RPMI8226 (cell line): Measurements from ENCODE around the gene GBP3.
A peak's percentile ranks its signal among the peaks of the same experiment; 100 is the strongest.
"Not testable (repeated sequence)": the region's sequence is repeated elsewhere in the genome, so short reads cannot be mapped to it uniquely, and the experiment has no call there.

Experiments
- DNase-seq: peaks from one replicate; pipeline ENCODE4 v3.0.0-alpha.2; 2015

Gene GBP3, protein sequence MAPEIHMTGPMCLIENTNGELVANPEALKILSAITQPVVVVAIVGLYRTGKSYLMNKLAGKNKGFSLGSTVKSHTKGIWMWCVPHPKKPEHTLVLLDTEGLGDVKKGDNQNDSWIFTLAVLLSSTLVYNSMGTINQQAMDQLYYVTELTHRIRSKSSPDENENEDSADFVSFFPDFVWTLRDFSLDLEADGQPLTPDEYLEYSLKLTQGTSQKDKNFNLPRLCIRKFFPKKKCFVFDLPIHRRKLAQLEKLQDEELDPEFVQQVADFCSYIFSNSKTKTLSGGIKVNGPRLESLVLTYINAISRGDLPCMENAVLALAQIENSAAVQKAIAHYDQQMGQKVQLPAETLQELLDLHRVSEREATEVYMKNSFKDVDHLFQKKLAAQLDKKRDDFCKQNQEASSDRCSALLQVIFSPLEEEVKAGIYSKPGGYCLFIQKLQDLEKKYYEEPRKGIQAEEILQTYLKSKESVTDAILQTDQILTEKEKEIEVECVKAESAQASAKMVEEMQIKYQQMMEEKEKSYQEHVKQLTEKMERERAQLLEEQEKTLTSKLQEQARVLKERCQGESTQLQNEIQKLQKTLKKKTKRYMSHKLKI

DNA sequence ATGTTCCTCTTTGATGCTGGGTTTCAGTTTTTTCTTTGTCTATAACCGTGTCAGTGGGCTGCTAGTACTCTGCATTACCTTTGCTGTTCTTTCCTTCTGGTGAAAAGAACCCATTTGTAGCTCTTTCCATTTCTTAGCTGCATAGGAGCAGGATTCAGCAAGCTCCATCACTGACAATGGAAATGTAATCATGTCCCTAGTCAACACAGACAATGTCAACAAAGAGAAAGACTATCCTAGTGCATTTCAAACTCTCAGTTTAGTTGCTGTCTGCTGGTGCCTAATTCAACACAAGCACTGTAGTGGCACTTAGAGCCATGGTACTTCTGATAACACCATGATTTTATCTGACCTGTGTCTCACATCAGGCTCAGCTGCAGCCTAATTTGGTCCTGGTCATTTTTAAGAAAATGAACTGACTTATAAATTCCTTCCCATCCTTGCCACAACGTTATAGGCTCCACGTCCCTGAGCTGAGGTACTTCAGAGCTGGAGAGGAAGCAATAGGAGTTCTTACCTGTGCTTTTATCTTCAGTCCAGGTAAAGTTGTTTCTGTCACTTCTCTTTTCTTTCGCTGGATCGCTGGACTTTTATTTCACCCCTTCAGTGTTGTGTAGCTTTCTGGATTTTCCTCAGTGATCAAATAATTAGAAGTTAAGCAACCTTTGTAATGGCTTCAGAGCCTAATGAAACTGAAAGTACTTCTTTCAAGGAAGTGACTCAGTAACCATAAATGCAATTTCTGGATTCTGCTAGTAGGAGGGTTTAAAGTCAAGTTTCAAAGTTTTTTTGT lies at the start of gene GBP3:
TSS of gene GBP3 (minus strand) at position 700 of the 793 bp plus-strand sequence. CDS start 2,145 bp downstream, outside the sequence.
- DNase-seq, result peak; percentile 34

DNA sequence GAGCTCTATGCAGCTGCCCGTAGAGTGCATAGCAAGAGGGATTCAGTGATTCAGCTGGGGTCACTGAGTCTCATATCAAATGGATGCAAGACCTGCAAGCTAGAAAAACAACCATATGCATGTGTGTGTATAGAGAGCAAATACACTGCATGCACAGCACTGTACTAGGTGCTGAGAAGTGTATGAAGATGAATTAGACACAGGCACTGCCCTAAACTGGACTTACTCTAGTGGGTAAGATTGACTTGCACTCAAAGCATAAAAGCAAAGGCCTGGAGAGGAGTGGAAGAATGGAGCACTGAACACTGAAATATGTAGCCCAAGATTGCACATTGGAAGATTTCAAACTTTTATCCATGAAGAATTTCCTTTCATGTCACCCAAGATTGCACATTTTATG lies 47.8 kb upstream of the GBP3 start:
- DNase-seq, result no peak

DNA sequence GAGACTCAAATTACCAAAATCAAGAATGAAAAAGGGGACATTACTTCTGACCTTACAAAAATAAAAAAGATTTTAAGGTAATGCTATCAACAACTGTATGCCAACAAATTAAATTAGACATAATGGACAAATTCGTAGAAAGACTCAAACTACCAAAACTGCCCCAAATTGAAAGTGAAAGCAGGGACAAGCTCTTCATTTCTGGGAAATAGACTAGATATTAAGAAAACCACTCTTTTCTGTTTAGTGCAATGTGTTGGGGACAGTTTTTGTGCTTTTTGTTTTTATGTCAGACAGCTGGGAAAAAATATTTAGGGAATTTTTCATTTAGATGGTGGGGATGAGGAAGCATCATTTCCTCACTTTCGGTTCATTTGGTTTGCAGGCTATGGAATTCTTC lies 47.3 kb upstream of the GBP3 start:
- DNase-seq, result peak; percentile 12

DNA sequence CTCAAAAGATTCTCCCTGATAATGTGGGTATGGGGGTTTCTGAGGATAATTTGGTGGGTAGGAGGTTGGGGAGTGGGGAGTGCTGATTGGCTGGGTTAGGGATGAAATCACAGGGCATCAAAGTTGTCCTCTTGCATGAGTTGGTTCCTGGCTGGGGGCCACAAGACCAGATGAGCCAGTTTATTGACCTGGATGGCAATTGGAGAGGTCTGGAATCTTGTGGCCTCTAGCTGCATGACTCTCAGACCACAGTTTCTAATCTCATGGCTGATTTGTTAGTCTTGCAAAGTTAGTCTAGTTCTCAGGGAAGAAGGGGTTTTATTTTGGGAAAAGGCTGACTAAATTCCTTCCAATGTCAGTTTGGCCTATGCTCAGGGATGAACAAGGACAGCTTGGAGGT lies 45.6 kb upstream of the GBP3 start:
- no peak for DNase-seq

DNA sequence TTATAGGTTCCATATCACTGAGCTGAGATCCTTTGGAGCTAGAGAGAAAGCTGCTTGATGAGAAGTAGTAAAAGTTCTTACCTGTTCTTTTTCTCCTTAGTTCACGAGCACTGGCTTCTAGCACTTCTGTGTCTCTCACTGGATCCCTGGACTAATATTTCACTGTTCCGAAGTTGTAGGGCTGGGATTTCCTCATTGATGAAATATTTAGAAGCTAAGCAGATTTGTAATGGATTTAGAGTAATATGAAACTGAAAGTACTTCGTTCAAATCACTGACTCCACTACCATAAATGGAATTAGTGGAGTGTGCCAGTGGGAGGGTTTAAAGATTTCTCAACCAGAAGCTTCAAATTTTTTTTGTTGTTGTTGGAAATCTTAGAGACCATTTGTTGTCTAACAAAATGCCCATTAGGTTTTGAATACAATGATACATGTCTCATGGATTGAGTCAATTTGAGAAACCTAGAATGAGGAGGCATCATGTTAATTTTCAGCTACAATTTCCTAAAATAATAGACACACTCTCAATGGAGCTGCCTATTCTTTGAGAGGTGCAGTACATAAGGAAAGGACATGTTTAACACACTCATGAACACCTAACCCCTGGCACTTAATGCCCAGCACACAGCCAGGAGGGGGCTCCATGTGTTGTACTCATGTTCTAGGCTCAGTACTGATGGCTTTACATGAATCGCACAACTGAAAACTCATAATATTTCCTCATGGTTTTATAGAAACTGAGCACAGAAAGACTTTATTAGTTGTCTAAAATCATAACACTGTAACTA lies 42.6 kb upstream of the GBP3 start, which contains the start of gene GBP1:
TSS of gene GBP1 (minus strand) at position 130 of the 790 bp plus-strand sequence. CDS start 1,974 bp downstream, outside the sequence.
- DNase-seq, result peak; percentile 15

DNA sequence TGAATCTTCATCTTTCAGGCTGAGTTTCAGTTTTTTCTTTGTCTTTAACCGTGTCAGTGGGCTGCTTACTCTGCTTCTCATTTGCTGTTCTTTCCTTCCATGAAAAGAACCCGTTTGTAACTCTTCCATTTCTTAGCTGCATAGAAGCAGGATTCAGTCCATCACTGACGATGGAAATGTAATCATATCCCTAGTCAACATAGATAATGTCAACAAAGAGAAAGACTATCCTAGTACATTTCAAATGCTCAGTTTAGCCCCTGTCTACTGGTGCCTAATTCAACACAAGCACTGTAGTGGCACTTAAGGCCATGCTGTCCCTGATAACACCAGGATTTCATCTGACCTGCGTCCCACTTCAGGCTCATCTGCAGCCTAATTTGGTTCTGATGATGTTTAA lies 42.0 kb upstream of the GBP3 start:
- no peak for DNase-seq

DNA sequence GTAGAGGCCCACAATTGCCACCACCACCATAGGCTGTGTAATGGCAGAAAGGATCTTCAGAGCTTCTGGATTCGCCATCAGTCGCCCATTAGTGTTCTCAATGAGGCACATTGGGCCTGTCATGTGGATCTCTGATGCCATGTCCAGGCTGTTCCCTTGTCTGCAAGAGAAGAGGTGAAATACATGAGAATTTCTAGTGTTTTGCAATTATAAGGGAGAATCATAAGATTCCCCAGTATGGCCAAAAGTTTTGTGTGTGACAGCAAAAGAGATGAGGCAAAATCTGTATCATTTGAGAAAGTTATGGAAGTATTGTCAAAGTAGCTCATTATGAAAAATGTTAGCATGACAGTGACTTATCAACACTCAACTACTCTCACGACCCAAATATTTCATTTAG lies 40.4 kb upstream of the GBP3 start:
- DNase-seq, result no peak

DNA sequence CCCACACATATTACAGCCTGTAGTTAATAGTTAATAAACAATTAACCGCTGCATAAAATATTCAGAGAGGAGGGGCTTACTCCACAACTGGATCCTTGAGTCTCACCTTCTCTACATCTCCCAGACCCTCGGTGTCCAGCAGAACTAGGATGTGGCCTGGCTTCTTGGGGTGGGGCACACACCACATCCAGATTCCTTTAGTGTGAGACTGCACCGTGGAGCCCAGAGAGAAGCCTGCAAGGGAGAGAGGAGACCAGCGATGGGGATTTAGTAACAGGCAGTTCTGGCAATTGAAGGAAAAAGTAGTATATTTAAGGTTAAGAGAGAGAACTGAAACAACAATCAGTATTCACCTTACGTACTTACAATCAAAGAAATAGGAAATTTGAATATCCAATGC lies 37.4 kb upstream of the GBP3 start:
- DNase-seq, result no peak

DNA sequence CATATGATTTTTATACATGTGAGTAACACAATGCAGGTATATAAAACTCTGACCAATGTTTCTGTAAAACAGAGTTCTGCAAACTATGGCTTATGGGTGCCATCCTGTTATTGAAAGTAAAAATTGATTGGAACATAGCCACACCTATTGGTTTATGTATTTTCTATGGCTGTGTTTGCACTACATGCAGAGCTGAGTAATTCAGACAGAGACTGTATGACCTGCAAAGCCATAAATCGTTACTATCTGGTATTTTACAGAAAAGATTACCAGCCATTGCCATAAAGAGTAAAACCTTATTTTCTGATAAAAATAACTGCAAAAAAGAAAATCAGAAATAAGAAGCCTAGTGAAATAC lies 29.3 kb upstream of the GBP3 start:
- no peak for DNase-seq

DNA sequence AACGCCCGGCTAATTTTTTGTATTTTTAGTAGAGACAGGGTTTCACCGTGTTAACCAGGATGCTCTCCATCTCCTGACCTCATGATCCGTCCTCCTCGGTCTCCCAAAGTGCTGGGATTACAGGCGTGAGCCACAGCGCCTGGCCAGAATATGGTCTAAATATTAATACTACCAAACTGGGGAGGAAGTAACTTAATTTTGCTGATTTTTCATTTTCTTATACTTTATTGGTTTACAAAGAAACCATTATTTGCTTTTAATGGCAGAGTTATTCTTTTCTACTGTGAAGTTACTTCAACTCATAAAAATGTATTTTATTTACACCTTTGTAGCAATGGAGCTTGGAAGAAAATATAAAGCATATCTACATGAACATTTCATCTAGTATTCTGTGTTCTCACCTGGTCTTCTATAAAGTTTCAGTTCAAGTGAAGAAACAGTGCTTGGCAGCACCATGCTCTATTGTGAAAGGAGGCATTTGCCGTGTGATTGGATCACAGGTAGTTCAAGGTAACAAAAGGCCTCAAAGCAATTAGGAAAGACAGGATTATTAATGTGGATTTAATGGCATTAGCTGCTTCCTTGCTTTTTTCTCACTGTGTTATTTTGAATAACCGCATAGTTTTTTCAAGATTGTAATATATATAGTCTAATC lies 28.8 kb upstream of the GBP3 start:
- DNase-seq, result no peak

DNA sequence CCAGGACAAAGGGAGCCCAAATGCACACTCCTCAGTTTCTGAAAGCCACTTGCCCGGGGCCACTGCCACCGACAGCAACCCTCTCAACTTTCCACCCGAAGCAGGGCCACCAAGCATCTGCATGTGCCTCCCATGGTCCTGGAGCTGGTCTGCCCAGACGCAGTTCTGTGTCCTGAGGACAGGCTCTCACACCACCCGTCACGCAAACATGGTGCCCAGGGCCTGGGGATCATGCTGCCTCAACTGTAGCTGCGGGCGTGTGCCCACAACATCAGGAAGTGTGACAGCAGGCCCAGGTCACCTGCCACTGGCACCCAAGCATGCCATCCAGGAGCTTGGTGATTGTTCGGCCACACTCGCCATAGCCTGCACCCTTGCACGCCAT lies 28.0 kb upstream of the GBP3 start:
- DNase-seq, result no peak

DNA sequence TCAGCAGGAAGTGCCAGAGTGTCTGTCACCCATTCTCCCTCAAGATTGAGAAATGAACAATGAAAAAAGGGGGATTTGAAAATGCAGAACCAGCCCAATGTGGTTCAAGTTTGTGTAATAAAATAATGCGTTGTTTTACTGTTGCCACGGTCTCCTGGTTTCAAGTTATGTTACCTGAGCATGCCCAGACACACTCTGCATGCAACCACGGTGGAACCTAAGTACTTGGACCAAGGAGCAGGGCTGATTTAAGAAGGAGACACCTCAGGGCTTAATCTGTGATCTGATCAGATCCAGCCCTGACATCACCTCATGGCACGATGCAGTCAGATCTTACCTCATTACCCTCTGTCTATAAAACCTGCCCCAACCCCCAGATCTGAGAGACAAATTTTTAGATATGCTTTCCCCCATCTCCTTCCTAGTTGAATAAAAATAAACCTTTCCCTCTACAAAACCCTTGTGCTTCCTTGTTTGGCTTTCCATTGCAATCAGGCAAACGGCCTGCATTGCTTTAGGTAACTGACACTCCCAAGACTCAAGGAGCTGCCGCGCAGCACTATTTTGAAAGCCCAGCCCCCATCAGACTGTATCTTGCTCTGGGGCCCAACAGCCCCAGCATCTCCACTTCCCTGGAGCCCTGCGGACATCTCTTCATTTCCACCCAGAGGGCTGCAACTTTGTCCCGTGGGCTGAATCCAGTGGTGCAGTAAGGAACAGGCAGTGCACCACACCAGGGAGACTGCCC lies 27.4 kb upstream of the GBP3 start:
- not testable (repeated sequence) for DNase-seq

DNA sequence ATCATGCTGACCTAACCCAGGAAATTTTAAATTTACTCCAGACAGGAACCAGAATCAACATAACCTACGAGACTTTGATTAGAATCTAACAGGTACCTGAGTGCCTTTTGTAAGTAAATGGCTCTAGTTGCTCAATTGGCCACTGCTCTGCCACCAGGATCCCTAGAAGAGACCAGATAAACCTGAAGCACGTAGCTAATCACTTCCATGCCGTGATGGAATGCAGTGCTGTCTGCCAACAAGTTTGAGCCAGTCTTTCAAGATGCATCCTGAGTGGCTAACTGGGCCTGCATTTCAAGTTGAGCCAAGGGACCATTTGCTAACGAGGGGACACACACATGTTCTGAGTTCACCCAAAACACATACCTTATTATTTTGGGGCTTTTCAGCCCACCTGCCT lies 26.5 kb upstream of the GBP3 start:
- DNase-seq, result not testable (repeated sequence)

DNA sequence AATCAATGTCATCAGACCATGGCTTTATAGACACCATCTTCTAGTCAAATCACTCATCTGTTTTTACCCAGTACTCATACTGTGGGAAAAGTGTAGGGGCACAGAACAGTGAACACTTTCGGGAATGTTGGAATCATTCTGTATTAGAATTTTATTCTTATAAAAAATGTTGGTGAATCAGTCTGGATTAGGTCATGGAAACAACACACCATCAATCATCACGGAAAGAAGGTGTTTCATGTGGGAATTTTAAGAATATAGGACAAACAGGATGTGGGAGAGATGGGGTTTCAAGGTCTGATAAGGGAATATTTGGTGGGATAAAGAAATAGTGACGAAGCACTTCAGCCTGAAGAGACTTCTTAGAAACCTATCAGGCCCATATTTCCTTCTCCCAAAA lies 25.1 kb upstream of the GBP3 start:
- no peak for DNase-seq

DNA sequence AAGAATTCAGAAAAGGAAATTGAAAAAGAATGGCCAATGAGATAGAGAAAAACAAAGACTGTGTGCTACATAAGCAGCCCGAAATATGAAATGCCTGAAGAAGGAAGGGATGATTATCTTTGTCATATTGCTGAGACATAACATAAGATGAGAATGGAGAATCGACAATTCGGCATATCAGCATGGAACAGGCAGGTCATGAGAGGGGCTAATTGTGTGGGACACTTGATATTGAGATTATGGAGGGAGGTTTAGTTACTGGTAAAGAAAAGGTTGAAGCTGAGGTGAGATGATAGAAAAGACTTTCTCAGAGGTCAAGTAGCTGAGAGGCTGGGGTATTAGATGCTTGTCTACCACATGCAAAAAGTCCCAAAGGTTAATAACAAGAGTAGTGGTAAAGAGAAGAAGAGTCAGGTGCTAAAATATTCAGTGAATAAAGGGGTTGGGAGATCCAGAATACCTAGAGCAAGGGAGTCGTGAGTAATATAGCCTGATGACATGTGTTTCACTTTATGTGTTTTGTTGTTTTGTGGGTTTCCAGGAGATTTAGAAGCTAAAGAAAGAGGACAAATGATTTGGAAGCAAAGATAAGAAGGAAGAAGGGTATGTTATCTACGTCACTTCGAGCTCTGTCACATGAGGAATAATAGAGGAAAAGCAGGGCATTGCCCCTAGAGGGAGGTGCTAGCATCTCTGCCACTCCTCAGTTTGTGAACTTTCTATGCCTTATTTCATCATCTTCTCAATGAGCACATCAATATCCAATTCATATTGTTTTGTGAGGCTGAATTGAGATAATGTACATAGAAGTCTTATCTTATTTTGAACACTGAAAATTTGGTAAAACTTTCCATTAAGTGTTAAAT lies 23.9 kb upstream of the GBP3 start:
- DNase-seq, result not testable (repeated sequence)

DNA sequence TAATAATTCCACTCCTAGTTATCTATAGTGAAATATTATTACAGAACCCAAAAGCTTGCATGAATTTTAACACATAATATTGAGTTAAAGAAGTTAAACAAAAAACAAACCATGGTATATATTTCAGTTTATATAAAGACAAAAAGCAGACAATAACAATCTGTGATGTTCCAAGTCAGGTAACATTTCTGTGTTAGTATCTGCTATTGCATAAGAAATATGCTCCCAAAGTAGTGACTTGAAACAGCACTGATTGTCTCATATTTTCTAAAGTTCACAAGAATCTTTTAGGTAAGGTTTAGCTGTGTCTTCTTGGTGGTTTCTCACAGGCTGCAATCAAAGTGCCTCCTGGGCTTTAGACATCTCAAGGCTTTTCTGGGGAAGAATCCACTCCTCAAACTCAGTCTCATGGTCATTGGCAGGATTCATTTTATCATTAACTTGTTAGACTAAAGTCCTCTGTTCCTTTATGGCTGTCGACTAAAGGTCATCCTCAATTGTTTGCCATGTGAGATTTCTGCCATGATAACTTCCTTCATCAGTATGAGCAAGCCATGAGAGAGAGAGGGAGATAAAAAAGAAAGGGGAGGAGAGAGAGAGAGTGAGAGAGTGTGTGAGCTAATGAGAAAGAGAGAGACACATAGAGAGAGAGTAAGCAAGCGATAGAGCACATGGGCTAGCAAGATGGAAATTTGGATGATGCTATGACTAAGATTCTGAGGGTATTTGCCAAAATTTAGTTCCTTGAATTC lies 22.5 kb upstream of the GBP3 start:
- DNase-seq, result no peak

DNA sequence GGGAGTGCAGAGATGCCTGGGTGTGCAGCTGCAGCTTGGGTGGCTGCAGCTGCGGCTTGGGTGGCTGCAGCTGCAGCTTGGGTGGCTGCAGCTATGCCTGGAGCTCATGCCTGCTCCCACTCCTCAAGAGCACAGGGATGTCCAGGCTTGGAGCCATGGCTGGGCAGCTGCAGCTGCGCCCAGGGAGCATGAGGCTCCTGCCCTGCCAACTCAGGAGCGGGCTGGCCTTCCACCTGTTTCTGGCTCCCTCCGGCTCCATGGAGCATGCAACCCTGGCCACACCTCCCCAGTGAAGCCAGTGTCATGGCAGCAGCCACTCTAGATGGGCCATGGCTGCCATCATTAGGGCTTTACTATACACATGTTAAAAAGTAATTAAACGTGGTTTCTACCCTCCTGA lies 21.3 kb upstream of the GBP3 start:
- no peak for DNase-seq

DNA sequence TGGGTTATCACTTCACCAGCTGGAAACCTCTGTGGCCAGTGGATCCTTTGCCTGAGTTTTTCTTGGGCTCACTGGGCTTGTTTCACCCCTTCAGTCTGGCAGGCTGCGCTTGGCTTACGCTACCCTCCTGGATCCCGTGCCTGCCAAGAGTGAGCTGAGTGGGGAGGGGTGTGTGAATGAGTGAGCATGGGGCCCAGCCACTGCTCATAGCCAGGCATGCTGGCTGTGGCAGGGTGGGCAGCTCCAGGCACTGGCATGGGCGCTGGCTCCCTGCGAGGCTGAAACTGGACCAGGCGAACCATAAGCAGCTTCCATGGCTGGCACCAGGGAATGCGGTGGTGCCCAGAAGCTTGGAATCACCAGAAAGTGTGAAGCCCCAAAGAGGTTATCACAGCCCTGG lies 19.8 kb upstream of the GBP3 start:
- no peak for DNase-seq

DNA sequence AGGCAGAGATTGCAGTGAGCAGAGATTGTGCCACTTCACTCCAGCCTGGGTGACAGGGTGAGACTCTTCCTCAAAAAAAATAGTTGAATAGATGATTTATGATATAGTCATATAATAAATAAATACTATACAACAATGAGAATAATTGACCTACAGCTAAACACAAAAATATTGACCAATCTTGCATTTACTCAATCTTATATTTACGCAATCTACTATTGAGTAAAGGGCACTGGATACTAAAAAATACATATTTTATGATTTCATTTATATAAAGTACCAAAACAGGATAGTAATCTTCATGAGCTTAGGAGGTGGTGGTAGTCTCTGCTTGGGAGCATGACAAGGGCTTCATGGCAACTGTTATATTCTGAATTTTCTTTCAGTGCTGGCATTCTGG lies 19.1 kb upstream of the GBP3 start:
- no peak for DNase-seq

DNA sequence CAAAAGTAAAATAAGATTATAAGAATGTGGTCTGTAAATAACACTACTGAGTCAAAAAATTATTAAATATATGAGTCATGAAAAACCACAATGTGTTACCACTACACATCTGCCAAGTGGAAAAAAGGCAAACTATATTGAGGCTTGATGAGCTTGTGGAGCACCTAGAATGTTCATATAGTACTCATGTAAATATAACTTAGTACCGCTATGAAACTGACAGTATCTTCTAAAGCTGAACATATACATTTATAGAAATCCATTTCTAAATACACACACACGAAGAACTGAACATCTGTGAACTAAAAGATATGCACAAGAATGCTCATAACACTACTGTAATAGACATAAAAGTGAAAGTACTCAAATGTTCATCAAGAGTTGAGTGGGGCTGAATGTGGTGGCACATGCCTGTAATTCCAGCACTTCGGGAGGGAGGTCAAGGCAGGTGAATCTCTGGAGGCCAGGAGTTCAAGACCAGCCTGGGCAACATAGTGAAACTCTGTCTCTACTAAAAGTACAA lies 18.5 kb upstream of the GBP3 start:
- no peak for DNase-seq
